ENCODE measurements around the gene CPS1. TPM values are rescaled to one million over a fixed set of nuclear protein-coding genes. Genes with fewer than 3 reads are reported as not detected.

CPS1 gene
- total RNA-seq, 1 experiment from 2014 or later, result 20.6 TPM

DNA sequence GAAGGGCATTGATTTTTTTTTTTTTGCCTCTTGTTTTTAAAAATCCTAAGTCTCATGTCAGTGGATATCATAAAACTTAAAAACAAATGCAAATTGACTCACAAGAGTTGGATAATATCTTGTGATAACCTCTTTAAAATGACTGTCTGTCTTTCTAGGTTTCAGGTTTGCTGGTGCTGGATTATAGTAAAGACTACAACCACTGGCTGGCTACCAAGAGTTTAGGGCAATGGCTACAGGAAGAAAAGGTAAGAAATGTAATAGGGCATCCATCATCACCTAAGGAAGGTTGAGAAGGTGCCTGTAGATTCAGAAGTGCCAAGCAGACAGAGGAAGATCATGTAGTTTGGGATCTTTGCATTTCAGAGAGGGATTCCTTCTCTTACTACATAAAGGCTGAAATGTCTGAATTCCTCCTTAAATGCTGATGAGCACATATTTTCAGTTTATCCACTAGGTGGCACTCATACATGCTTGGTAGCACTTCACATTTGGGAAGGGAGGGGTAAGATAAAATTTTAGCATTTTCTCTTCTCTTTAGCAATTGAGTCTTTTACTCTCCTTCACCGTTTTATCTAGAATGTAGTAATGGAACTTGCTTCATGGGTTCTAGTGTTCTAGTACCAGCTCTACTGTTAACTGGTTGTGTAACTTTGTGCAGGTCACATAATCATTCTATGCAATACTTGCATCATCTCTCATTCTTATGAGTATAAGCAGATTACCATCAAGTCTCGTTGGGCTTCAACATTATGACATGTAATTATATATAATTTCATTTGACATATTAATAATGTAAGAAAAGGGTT lies 21.1 kb downstream of the CPS1 start:
- no peak overlapping the region for H3K4me3 Mint-ChIP-seq (ENCODE audit: unreplicated experiment)
- H3K27ac Mint-ChIP-seq (ENCODE audit: low read depth, unreplicated experiment), result no peak overlapping the region
- POLR2A ChIA-PET, result interaction anchor here (0.6 kb wide), 1 partner anchor 626 kb away, joined by 3 read pairs; no protein-coding TSS in a partner anchor
- intact Hi-C loops (cut with micrococcal nuclease), result loop anchor here (1.0 kb wide), 1 partner anchor 458 kb away; no protein-coding TSS in a partner anchor
- no peaks in the 10 kb centered on the region for H3K4me1 Mint-ChIP-seq (ENCODE audit: insufficient read depth, unreplicated experiment)
- TF ChIP-seq, protein P1, sequence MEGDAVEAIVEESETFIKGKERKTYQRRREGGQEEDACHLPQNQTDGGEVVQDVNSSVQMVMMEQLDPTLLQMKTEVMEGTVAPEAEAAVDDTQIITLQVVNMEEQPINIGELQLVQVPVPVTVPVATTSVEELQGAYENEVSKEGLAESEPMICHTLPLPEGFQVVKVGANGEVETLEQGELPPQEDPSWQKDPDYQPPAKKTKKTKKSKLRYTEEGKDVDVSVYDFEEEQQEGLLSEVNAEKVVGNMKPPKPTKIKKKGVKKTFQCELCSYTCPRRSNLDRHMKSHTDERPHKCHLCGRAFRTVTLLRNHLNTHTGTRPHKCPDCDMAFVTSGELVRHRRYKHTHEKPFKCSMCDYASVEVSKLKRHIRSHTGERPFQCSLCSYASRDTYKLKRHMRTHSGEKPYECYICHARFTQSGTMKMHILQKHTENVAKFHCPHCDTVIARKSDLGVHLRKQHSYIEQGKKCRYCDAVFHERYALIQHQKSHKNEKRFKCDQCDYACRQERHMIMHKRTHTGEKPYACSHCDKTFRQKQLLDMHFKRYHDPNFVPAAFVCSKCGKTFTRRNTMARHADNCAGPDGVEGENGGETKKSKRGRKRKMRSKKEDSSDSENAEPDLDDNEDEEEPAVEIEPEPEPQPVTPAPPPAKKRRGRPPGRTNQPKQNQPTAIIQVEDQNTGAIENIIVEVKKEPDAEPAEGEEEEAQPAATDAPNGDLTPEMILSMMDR (IDR thresholded peaks at IDR 0.05; ENCODE audit: unreplicated experiment), result peak; percentile 71
- no peaks in the 10 kb centered on the region for H3K9me3 Mint-ChIP-seq (ENCODE audit: unreplicated experiment)
- no peaks in the 10 kb centered on the region for H3K36me3 Mint-ChIP-seq (ENCODE audit: insufficient read depth, unreplicated experiment)
- CTCF ChIA-PET, result interaction anchor here (0.7 to 1.8 kb wide), 16 partner anchors 11 to 1990 kb away, joined by 3 to 6 read pairs (median 3); no protein-coding TSS in a partner anchor
- DNase-seq (ENCODE audit: unreplicated experiment), result peak; percentile 59
- no TSS peak for BruUV-seq (replicated peaks)
- H3K27me3 Mint-ChIP-seq (ENCODE audit: insufficient read depth, unreplicated experiment), result no peaks in the 10 kb centered on the region

DNA sequence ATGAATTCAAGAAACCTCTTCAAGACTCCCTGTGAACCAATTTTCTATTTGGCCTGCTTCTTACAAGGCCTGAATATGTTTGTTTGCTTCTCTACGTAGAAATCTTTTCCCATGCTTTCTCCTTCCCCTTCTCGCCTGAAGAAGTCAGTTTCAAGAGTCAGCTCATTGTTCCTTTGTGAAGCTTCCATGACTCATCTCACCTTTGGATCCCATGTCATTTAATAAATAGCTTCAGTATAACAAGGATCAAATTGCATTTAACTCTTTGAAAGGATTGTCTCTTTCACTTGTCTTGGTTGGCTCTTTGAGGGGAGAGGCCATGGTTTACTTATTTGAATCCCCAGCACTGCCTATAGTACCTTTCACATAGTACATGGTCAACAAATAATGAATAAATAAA lies 28.4 kb downstream of the CPS1 start:
- POLR2A ChIA-PET, result no interaction called here
- DNase-seq (ENCODE audit: unreplicated experiment), result peak; percentile 40
- Mint-ChIP-seq H3K4me3 (ENCODE audit: unreplicated experiment) (no peak overlapping the region), H3K27me3 (ENCODE audit: insufficient read depth, unreplicated experiment) (no peaks in the 10 kb centered on the region), H3K27ac (ENCODE audit: low read depth, unreplicated experiment) (no peak overlapping the region), H3K4me1 (ENCODE audit: insufficient read depth, unreplicated experiment) (no peaks in the 10 kb centered on the region), H3K9me3 (ENCODE audit: unreplicated experiment) (no peaks in the 10 kb centered on the region), H3K36me3 (ENCODE audit: insufficient read depth, unreplicated experiment) (peaks cover 6% of the 10 kb centered on the region)
- no TSS peak for BruUV-seq (replicated peaks)
- intact Hi-C loops (cut with micrococcal nuclease), result no loop called here
- CTCF ChIA-PET, result interaction anchor here (1.3 kb wide), 1 partner anchor 81 kb away, joined by 6 read pairs; no protein-coding TSS in a partner anchor
- TF ChIP-seq, protein P1 (IDR thresholded peaks at IDR 0.05; ENCODE audit: unreplicated experiment), result no peak

DNA sequence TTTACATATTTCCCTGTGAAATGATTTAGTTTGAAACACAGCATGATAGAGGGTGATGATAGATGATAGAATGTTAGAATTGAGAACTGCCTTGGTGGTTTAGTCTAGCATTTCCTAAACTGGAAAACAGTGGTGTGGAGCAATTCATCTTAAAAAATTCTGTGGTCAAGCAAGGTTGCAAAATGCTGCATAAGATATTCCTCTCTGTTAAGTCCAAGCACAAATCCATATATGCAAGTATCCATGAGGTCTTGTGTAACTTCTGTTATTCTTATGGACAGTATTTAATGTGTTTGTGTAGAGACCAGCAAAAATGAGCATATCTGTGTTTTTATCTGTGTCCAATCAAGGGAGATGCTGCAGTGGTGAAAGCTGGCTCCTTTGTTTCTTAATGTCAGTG lies 30.0 kb downstream of the CPS1 start:
- intact Hi-C loops (cut with micrococcal nuclease), result no loop called here
- ChIA-PET POLR2A (no interaction called here), CTCF (no interaction called here)
- H3K27me3 Mint-ChIP-seq (ENCODE audit: insufficient read depth, unreplicated experiment), result no peaks in the 10 kb centered on the region
- H3K4me3 Mint-ChIP-seq (ENCODE audit: unreplicated experiment), result no peak overlapping the region
- H3K36me3 Mint-ChIP-seq (ENCODE audit: insufficient read depth, unreplicated experiment), result peaks cover 6% of the 10 kb centered on the region
- no peaks in the 10 kb centered on the region for H3K4me1 Mint-ChIP-seq (ENCODE audit: insufficient read depth, unreplicated experiment)
- no TSS peak for BruUV-seq (replicated peaks)
- peak; percentile 21 for DNase-seq (ENCODE audit: unreplicated experiment)
- no peak overlapping the region for H3K27ac Mint-ChIP-seq (ENCODE audit: low read depth, unreplicated experiment)
- TF ChIP-seq, protein P1 (IDR thresholded peaks at IDR 0.05; ENCODE audit: unreplicated experiment), result no peak
- H3K9me3 Mint-ChIP-seq (ENCODE audit: unreplicated experiment), result no peaks in the 10 kb centered on the region

DNA sequence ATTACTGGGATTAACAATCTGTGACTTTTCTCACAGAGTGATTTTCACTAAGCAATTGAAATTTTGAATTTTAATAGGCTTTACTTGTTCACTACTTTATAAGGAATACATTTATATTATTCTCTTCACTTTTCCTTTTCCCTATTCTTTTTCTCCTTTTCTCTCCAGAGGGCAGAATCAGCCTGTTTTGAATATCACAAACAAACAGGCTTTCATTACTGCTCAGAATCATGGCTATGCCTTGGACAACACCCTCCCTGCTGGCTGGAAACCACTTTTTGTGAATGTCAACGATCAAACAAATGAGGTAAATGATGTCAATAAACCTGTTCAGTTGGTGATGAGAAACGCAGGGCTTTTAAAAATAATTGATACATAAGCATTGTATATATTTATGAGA lies 35.3 kb downstream of the CPS1 start:
- H3K4me1 Mint-ChIP-seq (ENCODE audit: insufficient read depth, unreplicated experiment), result no peaks in the 10 kb centered on the region
- ChIA-PET POLR2A (no interaction called here), CTCF (interaction anchor here (0.9 kb wide), 1 partner anchor 15 kb away, joined by 3 read pairs; no protein-coding TSS in a partner anchor)
- DNase-seq (ENCODE audit: unreplicated experiment), result no peak
- H3K9me3 Mint-ChIP-seq (ENCODE audit: unreplicated experiment), result no peaks in the 10 kb centered on the region
- H3K36me3 Mint-ChIP-seq (ENCODE audit: insufficient read depth, unreplicated experiment), result peaks cover 6% of the 10 kb centered on the region
- TF ChIP-seq, protein P1 (IDR thresholded peaks at IDR 0.05; ENCODE audit: unreplicated experiment), result no peak
- no peak overlapping the region for H3K4me3 Mint-ChIP-seq (ENCODE audit: unreplicated experiment)
- intact Hi-C loops (cut with micrococcal nuclease), result no loop called here
- H3K27ac Mint-ChIP-seq (ENCODE audit: low read depth, unreplicated experiment), result no peak overlapping the region
- BruUV-seq (replicated peaks), result no TSS peak
- H3K27me3 Mint-ChIP-seq (ENCODE audit: insufficient read depth, unreplicated experiment), result no peaks in the 10 kb centered on the region

Measured in MCF 10A (cell line).